Adipose tissue (tissue), 3 donors: ENCODE results near the gene SNRNP40. TPM values are rescaled to one million over a fixed set of nuclear protein-coding genes. Genes with fewer than 3 reads are reported as not detected.
"Not testable (repeated sequence)": the region's sequence is repeated elsewhere in the genome, so short reads cannot be mapped to it uniquely, and the experiment has no call there.

Experiments used
- H3K27ac ChIP-seq: one replicate; pipeline ENCODE4 v1.5.1; 2013; ENCODE audit warnings: low read depth, low read length
- WGBS, 3 donors: extraction: QIAGEN DNeasy Blood & Tissue Kit; methylation state at CpG; one replicate each; pipeline ENCODE4 v1.1.7; 2013; 5-methylcytosine and 5-hydroxymethylcytosine counted together
- polyA plus RNA-seq, 3 donors: library from polyadenylated mRNA; stranded (reverse); fragments of 200-250 nt; gene quantifications; one replicate each; pipeline ENCODE4 v1.2.3, GENCODE V29; 2013
- donor health status: healthy with polysubstance abuse.
- donor health status: Bipolar disorder and iron deficiency.
- donor health status: healthy.

The SNRNP40 gene
- polyA plus RNA-seq, 3 donors = 9.2 to 29.1 (median 21.4) TPM

DNA sequence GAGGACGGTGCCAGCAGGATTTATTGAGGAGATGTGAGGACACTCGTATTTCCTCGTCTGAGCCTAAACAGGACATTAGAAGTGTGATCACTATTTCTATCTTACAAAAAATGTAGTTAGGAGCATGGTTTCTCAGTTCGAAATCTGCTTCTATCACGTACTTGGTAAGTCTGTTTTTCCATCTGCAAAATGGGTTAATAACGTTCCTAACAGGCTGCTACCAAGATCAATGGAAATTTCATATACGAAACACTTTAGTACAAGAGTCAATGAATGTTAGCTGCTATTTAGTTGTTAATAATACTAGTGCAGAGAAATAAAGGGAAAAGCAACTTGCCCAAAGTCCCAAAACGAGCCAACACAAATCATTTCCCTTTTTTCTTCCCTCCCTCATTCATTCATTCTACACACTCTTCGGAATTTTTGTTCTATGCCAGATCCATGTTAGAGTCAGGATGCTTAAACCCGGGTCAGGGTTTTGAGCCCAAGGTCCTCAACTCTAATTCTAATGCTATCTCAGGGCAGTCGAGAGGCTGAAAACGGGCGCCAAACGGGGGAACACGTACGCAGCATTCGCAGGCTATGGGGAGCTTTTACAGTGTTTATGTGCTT is 608 bp downstream of the SNRNP40 start:
- peak overlapping the region; percentile 62 for H3K27ac ChIP-seq
- 13 to 16% (median 14%) methylated on average over 17 of the region's 17 CpGs for WGBS, 3 donors

DNA sequence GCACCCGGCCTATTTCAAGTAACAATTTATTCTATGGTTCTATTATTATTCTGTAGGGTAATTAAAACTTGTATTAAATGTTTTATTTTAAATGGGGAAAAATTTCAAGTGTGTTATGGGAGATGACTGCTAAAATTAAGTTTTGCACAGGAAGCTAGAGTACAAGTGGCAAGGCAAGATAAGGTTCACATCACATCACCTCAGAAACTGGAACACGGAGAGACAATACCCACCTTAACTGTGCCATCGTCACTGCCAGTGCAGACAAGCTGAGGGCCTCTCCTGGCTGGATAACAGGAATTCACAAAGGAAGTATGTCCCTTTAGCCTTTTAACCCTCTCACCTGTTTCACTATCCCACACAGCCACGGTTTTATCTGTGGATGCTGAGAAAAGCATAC is 7.6 kb downstream of the SNRNP40 start:
- 54 to 81% (median 63%) methylated on average over 4 of the region's 4 CpGs for WGBS, 3 donors
- no peak overlapping the region for H3K27ac ChIP-seq

DNA sequence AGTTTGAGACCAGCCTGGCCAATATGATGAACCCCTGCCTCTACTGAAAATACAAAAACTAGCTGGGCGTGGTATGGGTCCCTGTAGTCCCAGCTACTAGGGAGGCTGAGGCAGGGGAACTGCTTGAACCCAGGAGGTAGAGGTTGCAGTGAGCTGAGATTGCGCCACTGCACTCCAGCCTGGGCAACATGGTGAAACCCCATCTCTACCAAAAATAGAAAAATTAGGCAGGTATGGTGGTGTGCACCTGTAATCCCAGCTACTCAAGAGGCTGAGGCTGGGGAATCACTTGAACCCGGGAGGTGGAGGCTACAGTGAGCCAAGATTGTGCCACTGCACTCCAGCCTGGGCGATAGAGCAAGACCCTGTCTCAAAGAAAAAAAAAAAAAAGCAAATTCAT is 8.8 kb downstream of the SNRNP40 start:
- WGBS, 3 donors = 97 to 100% (median 99%) methylated on average over 4 of the region's 4 CpGs
- H3K27ac ChIP-seq = not testable (repeated sequence)

DNA sequence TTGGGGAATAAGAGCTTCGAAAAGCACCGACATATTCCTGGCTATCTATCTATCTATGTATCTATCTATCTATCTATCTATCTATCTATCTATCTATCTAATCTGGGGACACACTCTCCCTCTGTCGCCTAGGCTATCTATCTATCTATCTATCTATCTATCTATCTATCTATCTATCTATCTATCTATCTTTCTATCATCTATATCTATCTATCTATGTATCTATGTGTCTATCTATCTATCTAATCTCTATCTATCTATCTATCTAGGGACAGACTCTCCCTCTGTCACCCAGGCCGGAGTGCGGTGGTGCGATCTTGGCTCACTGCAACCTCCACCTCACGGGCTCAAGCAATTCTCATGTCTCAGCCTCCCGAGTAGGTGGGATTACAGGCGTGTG is 14.2 kb downstream of the SNRNP40 start:
- 93 to 97% (median 96%) methylated on average over 9 of the region's 9 CpGs for WGBS, 3 donors
- H3K27ac ChIP-seq = not testable (repeated sequence)

DNA sequence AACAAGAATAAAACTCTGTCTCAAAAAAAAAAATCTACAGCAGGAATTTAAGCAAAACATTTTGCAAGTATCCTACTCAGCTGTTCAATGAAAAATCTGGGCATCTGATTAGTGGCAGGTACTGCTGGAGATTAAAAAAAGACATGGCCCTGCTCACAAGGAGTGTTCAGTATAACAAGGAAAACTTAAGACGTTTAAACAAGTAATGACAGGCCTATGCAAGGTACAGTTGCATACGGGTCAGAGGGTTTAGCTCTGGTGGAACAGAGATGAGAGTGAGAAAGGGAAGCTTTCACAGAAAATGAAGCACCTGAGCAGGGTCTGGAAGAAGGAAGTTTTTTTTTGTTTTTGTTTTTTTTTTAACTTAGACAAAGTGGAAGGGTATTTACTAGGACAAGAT is 23.0 kb downstream of the SNRNP40 start:
- no peak overlapping the region for H3K27ac ChIP-seq
- 79 to 85% (median 83%) methylated on average over 2 of the region's 2 CpGs for WGBS, 3 donors

DNA sequence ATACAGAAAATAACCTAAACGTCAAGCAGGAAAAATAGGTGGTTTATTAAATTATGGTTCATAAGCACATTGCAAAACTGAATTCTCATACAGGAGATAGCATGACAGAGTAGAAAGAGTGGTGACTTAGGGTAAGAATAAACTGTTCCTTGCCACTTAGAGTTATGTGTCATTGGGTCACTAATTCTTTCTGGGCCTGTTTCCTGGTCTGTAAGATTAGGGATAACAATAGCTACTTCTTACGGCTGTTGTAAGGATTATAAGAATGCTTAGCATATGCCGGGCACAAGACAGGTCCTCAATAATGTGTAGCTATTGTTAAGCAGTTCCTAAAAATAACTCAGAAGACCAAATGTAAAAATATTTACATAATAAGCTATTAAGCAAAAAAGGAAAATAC is 24.2 kb downstream of the SNRNP40 start:
- no peak overlapping the region for H3K27ac ChIP-seq
- WGBS, 3 donors = 79 to 84% (median 82%) methylated on average over 3 of the region's 3 CpGs

DNA sequence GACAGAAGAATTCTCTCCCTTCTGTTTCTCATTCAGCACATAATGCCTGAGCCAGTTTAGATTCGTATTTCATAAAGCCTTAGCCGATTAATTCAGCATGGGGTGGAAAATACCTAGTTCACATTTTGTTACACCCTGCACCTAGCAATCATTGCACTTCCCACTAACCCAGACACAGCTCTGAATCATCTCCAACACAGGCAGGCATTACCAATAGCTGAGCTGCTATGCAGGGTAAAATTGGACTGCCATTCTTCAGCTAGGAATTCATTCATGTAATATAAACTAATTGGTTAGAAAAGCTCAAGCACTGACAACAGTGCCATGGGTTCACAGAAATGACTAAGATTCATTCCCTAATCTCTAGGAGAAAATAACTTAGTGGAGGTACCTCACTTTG is 30.0 kb downstream of the SNRNP40 start:
- H3K27ac ChIP-seq = no peak overlapping the region
- 92 to 95% (median 95%) methylated on average over 2 of the region's 2 CpGs for WGBS, 3 donors

DNA sequence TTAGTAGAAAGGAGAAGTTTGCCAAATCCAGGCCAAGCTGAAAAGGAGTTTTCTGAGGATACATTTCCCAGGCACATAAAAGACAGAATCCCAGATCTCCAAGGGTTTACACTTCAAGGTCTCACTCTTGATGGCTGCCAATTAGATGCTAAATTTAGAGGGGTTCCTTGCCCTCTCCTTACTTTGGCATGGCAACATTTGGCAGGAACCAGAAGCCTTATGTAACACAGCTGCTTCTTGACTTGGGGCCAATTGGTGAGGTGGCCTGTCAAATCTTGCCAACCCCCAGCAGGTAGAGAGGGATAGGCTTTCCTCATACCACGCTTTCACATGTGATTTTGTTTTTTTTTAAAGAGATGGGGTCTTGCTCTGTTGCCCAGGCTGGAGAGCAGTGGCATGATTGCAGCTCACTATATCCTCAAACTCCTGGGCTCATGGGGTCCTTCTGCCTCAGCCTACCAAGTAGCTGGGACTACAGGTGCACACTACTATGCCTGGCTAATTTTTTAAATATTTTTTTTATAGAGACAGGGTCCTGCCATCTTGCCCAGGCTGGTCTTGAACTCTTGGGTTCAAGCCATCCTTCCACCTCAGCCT is 31.7 kb downstream of the SNRNP40 start:
- WGBS, 3 donors = 28 to 97% (median 95%) methylated on average over 1 of the region's 1 CpG
- H3K27ac ChIP-seq = no peak overlapping the region

DNA sequence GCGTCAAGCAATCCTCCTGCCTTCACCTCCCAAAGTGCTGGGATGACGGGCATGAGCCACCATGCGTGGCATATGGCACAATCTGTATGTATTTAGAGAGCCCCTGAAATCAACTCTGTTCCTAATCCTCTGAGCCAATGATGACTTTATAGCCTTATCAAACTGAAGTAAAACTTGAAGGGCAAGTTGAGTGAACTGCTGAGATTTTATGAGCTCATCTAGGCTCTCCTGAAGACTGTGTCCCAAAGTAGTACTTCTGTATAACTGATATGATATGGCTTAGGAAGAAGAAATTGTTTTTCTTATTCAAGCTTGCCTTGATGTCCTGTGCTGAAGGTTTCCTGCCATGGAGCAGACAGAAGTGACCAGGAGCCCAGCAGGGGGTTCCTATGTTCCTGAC is 33.2 kb downstream of the SNRNP40 start:
- WGBS, 3 donors = 92 to 100% (median 97%) methylated on average over 3 of the region's 3 CpGs
- no peak overlapping the region for H3K27ac ChIP-seq

DNA sequence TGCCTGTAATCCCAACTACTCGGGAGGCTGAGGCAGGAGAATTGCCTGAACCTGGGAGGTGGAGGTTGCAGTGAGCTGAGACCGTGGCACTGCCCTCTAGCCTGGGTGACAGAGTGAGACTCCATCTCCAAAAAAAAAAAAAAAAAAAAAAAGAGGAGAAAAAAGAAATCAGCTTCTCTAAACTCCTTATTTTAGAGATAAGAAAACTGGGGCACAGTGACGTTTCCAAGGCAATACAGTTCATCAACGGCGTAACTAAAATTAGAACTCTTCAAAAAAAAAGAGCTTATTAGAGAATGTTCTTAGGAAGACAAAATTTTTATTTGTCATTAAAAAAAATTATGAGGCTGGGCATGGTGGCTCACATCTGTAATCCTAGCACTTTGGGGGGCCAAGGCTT is 34.2 kb downstream of the SNRNP40 start:
- H3K27ac ChIP-seq = not testable (repeated sequence)
- WGBS, 3 donors = 93 to 96% (median 95%) methylated on average over 5 of the region's 5 CpGs

DNA sequence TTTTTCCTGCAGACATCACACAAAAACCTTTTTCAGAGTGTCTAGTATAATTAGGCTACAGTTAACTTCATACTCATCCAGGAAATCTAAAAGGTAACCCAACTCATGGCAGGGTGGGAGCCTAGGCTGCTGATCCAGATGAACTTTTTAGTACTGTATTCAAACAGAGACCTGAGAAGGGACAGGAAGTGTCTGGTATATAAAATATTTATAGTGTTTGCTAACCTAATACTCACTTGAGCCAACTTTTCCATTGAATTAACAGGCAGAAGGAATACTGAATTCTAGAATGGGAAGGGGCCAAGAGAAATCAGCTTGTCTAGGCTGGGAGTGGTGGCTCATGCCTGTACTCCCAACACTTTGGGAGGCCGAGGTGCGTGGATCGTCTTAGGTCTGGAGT is 34.7 kb downstream of the SNRNP40 start:
- H3K27ac ChIP-seq = no peak overlapping the region
- 96 to 98% (median 98%) methylated on average over 3 of the region's 3 CpGs for WGBS, 3 donors

DNA sequence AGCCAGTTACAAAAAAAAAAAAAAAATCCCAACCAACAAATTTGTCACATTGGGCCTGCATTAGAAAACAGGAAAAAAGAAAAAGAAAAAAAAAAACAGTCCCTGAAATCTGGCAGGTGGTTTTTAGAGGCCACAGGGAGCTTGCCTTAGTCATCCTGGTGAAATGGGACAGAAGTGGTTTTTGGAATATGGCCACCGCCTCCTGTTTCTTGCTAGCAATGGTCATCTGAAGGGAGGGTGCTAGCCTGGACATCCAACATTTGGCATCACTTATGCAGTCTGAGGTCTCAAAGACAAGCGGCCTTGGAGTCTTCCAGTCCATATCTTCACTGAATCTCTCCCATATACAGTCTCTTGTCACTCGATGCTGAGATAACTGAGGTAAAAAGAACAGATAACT is 36.8 kb downstream of the SNRNP40 start:
- H3K27ac ChIP-seq = no peak overlapping the region
- 92 to 96% (median 96%) methylated on average over 3 of the region's 3 CpGs for WGBS, 3 donors

DNA sequence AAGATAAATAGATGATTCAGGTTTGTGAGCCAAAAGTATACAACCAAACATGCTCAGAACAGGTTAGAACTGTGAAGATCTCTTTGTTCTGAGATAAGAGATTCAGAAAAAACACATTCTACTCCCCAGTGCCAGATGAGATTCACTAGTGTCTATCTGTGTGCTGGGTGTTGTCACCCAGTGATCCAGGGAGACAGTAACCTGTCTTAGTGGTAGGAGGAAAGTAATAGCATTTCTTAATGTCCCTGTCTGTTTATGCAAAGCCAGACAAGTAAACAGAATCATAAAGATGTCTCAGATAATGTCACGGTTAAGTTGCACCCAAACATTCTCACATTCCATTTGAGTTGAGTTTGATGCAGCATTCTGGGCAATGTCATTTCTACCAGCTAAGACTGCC is 38.0 kb downstream of the SNRNP40 start:
- no peak overlapping the region for H3K27ac ChIP-seq
- WGBS, 3 donors = 86 to 94% (median 90%) methylated on average over 1 of the region's 1 CpG

DNA sequence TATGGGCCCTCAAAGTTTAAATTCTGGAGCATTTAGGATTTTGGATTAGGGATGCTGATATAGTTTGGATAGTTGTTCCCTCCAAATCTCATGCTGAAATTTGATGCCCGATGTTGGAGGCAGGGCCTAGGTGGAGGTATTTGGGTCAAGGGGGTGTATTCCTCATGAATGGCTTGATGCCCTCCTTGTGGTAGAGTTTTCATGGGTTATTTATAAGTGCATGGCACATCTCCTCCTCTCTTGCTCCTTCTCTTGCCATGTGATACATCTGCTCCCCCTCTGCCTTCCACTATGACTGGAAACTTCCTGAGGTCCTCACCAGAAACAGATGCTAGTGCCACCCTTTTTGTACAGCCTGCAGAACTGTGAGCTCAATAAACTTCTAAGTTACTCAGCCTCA is 39.4 kb downstream of the SNRNP40 start:
- H3K27ac ChIP-seq = no peak overlapping the region
- 71 to 96% (median 92%) methylated on average over 1 of the region's 1 CpG for WGBS, 3 donors

DNA sequence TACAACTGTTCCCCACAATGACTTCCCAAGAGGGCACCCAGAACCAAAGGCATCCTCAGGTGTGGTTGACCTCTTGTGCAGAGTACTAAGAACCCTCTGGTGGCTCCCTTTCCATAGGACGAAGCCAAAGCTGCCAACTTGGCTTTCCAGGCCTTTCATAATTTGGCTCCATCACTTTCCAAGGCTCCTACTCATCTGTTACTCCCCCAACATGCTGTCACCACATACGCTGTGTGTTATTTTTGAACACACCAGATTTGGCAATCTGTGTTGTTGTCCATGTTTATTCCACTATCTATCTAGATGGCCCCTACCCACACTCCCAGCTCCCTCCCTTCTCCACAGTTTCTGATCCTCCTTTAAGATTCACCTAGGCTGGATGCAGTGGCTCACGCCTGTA is 46.7 kb downstream of the SNRNP40 start:
- no peak overlapping the region for H3K27ac ChIP-seq
- WGBS, 3 donors = 85 to 91% (median 86%) methylated on average over 3 of the region's 3 CpGs

DNA sequence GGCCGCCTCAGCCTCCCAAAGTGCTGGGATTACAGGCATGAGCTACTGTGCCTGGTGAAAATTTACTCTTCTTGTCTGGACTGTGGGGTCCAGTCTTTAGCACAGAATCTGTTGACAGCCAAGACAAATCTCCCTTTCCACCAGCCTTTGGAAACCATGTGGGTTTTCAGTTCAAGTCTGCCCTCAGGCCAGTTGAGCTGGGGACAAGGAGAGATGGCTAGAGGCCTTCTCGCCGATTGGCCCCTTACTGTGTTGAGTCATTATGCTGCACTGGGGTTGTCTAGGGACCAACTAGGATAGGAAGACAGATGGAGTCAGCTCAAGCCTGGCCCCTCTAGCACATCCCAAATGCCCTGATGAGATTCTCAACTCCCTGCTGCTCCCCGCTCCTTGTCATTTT is 48.3 kb downstream of the SNRNP40 start:
- 94 to 97% (median 95%) methylated on average over 4 of the region's 4 CpGs for WGBS, 3 donors
- no peak overlapping the region for H3K27ac ChIP-seq

DNA sequence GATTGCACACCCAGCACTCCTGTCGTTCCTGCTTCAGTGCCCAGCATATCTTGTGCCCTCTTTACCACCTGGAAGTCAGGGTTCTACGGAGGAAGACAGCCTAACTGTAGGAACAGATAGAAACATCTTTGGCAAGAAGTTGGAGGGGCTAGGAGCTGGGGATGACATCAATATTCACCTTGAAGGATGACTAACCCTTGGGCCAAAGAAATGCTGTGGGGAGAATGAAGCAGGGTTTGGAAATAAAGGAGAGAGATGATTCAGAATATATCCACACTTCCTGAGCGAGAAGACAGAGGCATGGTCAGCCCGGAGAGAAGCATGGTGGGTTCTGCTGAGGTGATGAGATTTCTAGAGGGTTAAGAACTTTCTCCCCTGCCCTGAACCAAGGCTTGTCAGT is 52.3 kb downstream of the SNRNP40 start:
- no peak overlapping the region for H3K27ac ChIP-seq

DNA sequence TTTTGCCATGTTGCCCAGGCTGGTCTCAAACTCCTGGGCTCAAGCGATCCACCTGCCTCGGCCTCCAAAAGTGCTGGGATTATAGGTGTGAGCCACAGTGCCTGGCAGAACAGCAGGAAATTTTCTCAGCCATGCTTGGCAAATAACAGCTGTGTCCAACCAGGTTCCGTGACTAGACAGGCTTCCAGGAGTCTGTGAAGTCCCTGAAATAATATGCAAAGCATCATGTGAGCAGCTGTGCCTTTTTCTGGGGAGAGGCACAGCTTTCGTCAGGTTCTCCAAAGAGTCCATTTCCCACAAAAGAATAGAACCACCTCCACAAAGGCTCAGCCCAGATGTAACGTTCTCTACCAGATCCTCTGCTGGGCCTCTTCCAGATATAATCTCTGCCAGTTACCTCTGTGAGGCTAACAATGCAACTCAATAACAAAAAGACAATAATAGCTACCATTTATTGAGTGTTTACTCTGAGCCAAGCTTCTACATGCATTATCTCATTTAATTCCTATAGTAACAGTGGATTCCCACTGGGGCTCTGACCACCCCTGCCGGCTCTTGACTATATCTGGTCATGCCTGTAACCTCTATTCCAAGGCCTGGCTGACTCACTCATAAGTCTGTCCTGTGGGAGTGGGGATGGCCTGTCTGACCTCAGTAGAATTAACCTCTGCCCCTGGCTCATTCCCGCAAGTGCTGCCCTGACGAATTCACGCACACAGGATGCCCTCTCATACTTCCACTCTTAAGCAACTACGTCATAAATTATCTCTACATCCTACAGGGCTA is 52.9 kb downstream of the SNRNP40 start:
- 58 to 71% (median 67%) methylated on average over 10 of the region's 10 CpGs for WGBS, 3 donors
- H3K27ac ChIP-seq = no peak overlapping the region

More for the DNA sequence above, 52.3 kb downstream of the SNRNP40 start:
- 73 to 90% (median 74%) methylated on average over 4 of the region's 4 CpGs for WGBS, 3 donors

DNA sequence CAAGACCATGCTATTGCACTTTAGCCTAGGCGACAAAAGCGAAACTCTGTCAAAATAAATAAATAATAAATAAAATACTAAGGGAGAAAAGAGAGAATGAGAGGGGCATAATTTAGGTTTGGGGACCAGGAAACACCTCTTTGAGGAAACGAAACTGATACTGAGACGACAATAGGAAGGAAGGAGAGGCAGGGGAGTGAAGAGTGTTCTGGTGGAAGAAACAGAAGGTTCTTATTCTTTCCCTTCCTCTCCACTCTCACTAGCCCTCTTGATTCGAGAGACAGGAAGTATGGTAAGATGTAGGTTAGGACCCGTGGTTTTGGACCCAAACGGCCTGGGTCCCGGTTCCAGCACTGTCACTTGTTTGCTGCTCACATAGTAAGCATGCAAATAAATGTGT is 55.3 kb downstream of the SNRNP40 start:
- WGBS, 3 donors = 44 to 73% (median 46%) methylated on average over 8 of the region's 8 CpGs

More for the DNA sequence above, 55.3 kb downstream of the SNRNP40 start:
- no peak overlapping the region for H3K27ac ChIP-seq
